H1 (cell line): ENCODE data around the gene ABHD13. TPM values are rescaled to one million over a fixed set of nuclear protein-coding genes. Genes with fewer than 3 reads are reported as not detected.

Source experiments
- CHD1 ChIP-seq: IDR thresholded peaks from 2 replicates; pipeline ENCODE4 v1.6.1; 2012; ENCODE audit warnings: low read depth, low read length, improper control_type of control experiment
- CHD2 ChIP-seq: IDR thresholded peaks from 2 replicates; pipeline ENCODE4 v1.6.1; 2012; ENCODE audit warnings: low read length, improper control_type of control experiment
- CHD7 ChIP-seq: fragments of 300-600 bp; sonication (generic); IDR thresholded peaks from 2 replicates; pipeline ENCODE4 v1.7.1; 2012; ENCODE audit warnings: low read length, moderate library complexity, mild to moderate bottlenecking, inconsistent platforms; ENCODE audit not compliant: insufficient replicate concordance
- MAFK ChIP-seq: IDR thresholded peaks from 2 replicates; pipeline ENCODE4 v1.6.1; 2012; ENCODE audit warnings: low read depth, mild to moderate bottlenecking, improper control_type of control experiment, low read length
- MAX ChIP-seq: IDR thresholded peaks from 2 replicates; pipeline ENCODE4 v1.6.1; 2012; ENCODE audit warnings: inconsistent platforms
- NANOG ChIP-seq: IDR thresholded peaks from 2 replicates; pipeline ENCODE4 v1.6.1; 2011; ENCODE audit warnings: low read length, low read depth, mild to moderate bottlenecking, inconsistent platforms; ENCODE audit not compliant: insufficient read depth, poor library complexity, severe bottlenecking
- POLR2AphosphoS5 ChIP-seq: IDR thresholded peaks from 2 replicates; pipeline ENCODE4 v1.6.1; 2011; ENCODE audit warnings: low read depth, low read length
- POU5F1 ChIP-seq: IDR thresholded peaks from 2 replicates; pipeline ENCODE4 v1.6.1; 2011; ENCODE audit warnings: low read depth, mild to moderate bottlenecking, low read length, moderate library complexity
- RBBP5 ChIP-seq: IDR thresholded peaks from 2 replicates; pipeline ENCODE4 v1.7.1; 2012; ENCODE audit warnings: low read depth, mild to moderate bottlenecking, inconsistent platforms, low read length, moderate library complexity, borderline replicate concordance
- RNF2 ChIP-seq: fragments of 200-900, 300-1000 bp; sonication (generic); IDR thresholded peaks from 2 replicates; pipeline ENCODE4 v1.7.1; 2016; ENCODE audit warnings: borderline replicate concordance, low read depth, mild to moderate bottlenecking, antibody characterized with exemption, low read length; ENCODE audit not compliant: poor library complexity, severe bottlenecking; ENCODE audit errors: missing control alignments
- RXRA ChIP-seq: IDR thresholded peaks from 2 replicates; pipeline ENCODE4 v1.6.1; 2011; ENCODE audit warnings: low read depth, mild to moderate bottlenecking, low read length, moderate library complexity; ENCODE audit not compliant: insufficient read depth
- SRF ChIP-seq: IDR thresholded peaks from 2 replicates; pipeline ENCODE4 v1.6.1; 2011; ENCODE audit warnings: mild to moderate bottlenecking, low read depth, low read length, moderate library complexity
- polyA plus RNA-seq, 7 experiments: library from polyadenylated mRNA; depleted of rRNA in 3 of 7; stranded (reverse) in 5 of 7; unstranded in 2 of 7; fragments of >200 nt in 5 of 7; fragments of 200-250 nt in 2 of 7; gene quantifications; 1 replicate in 5 of 7; 2 replicates in 1 of 7; 4 replicates in 1 of 7; pipeline versions ENCODE4 v1.2.1 to v1.2.3, GENCODE V29; 2011 to 2013; ENCODE audit warnings: missing spikeins in 2 of 7, mixed read lengths in 2 of 7
- total RNA-seq: library from RNA; stranded (reverse); fragmentation: NEBNext Ultra II Directional; extraction: Animal tissue kit (Norgen Biotek cat#: 25700); gene quantifications from 2 replicates; pipeline ENCODE4 v1.2.1, GENCODE V29; 2021

The ABHD13 gene
- total and polyA plus RNA-seq, 2 of the 8 experiments (the other 6 are each of a cell fraction or from before 2014, with no cell fraction given): 3.5 to 6.6 TPM

GRCh38 chr13:108190897-108191296 is 27.3 kb upstream of the ABHD13 start (continued):
- no peak for TF ChIP-seq CHD7
- TF ChIP-seq MAFK: no peak
- no peak for TF ChIP-seq POU5F1
- TF ChIP-seq RXRA: no peak
- TF ChIP-seq CHD1: no peak
- no peak for TF ChIP-seq POLR2AphosphoS5
- TF ChIP-seq NANOG: no peak
- TF ChIP-seq CHD2: no peak
- TF ChIP-seq RBBP5: no peak
- no peak for TF ChIP-seq SRF
- no peak for TF ChIP-seq RNF2
- TF ChIP-seq MAX: no peak
